H9 (cell line): ENCODE data around the gene MB21D2. TPM values are rescaled to one million over a fixed set of nuclear protein-coding genes. Genes with fewer than 3 reads are reported as not detected.

Experiments
- DNase-seq: peaks from one replicate; pipeline ENCODE4 v3.0.0-alpha.2; 2017
- H2AFZ ChIP-seq: one replicate; pipeline ENCODE4 v1.6.1; 2013; ENCODE audit warnings: mild to moderate bottlenecking, low read length, control low read depth, moderate library complexity
- H2AK5ac ChIP-seq: 2 replicates; pipeline ENCODE4 v1.6.1; 2013; ENCODE audit warnings: low read length, control low read depth, mixed read lengths; ENCODE audit not compliant: insufficient read length
- H2BK120ac ChIP-seq: one replicate; pipeline ENCODE4 v1.6.1; 2013; ENCODE audit warnings: low read depth, mild to moderate bottlenecking, low read length, control low read depth, inconsistent platforms; ENCODE audit not compliant: poor library complexity, severe bottlenecking
- H2BK12ac ChIP-seq: 2 replicates; pipeline ENCODE4 v1.6.1; 2013; ENCODE audit warnings: low read length, control low read depth, mixed read lengths, low read depth; ENCODE audit not compliant: insufficient read length
- H2BK15ac ChIP-seq: 2 replicates; pipeline ENCODE4 v1.6.1; 2013; ENCODE audit warnings: low read depth, low read length, control low read depth
- H2BK20ac ChIP-seq: one replicate; pipeline ENCODE4 v1.6.1; 2013; ENCODE audit warnings: low read depth, mild to moderate bottlenecking, low read length, control low read depth, inconsistent platforms; ENCODE audit not compliant: poor library complexity, severe bottlenecking
- H2BK5ac ChIP-seq: 2 replicates; pipeline ENCODE4 v1.6.1; 2013; ENCODE audit warnings: low read length, control low read depth, mixed read lengths; ENCODE audit not compliant: insufficient read length
- H3K14ac ChIP-seq: 2 replicates; pipeline ENCODE4 v1.6.1; 2013; ENCODE audit warnings: low read length, control low read depth; ENCODE audit not compliant: insufficient read depth
- H3K18ac ChIP-seq: 2 replicates; pipeline ENCODE4 v1.6.1; 2013; ENCODE audit warnings: low read depth, mild to moderate bottlenecking, mixed read lengths, low read length, control low read depth; ENCODE audit not compliant: insufficient read length
- H3K23ac ChIP-seq: 2 replicates; pipeline ENCODE4 v1.6.1; 2013; ENCODE audit warnings: low read length, control low read depth, mixed read lengths, low read depth; ENCODE audit not compliant: insufficient read length
- H3K23me2 ChIP-seq: 2 replicates; pipeline ENCODE4 v1.6.1; 2013; ENCODE audit warnings: low read depth, mild to moderate bottlenecking, mixed read lengths, low read length, control low read depth; ENCODE audit not compliant: insufficient read length, poor library complexity, severe bottlenecking
- H3K27ac ChIP-seq: 2 replicates; pipeline ENCODE4 v1.5.1; 2013; ENCODE audit warnings: low read length, control low read depth, mixed read lengths, low read depth; ENCODE audit not compliant: insufficient read length
- H3K27me3 ChIP-seq: 2 replicates; pipeline ENCODE4 v1.6.1; 2013; ENCODE audit warnings: low read length, control low read depth, inconsistent platforms; ENCODE audit not compliant: insufficient read depth
- H3K4ac ChIP-seq: 2 replicates; pipeline ENCODE4 v1.6.1; 2013; ENCODE audit warnings: low read depth, mild to moderate bottlenecking, control low read depth, inconsistent platforms, low read length, moderate library complexity
- H3K4me1 ChIP-seq: 2 replicates; pipeline ENCODE4 v1.6.1; 2013; ENCODE audit warnings: low read length, control low read depth, inconsistent platforms; ENCODE audit not compliant: insufficient read depth
- H3K4me2 ChIP-seq: 2 replicates; pipeline ENCODE4 v1.6.1; 2013; ENCODE audit warnings: low read length, control low read depth, mixed read lengths; ENCODE audit not compliant: insufficient read length, insufficient read depth
- H3K56ac ChIP-seq: 2 replicates; pipeline ENCODE4 v1.6.1; 2013; ENCODE audit warnings: low read depth, mild to moderate bottlenecking, mixed read lengths, low read length, control low read depth; ENCODE audit not compliant: insufficient read length
- H3K79me1 ChIP-seq: 2 replicates; pipeline ENCODE4 v1.6.1; 2013; ENCODE audit warnings: low read depth, mild to moderate bottlenecking, moderate library complexity, low read length, control low read depth, inconsistent platforms; ENCODE audit not compliant: insufficient read depth, poor library complexity, severe bottlenecking
- H3K79me2 ChIP-seq: 2 replicates; pipeline ENCODE4 v1.6.1; 2013; ENCODE audit warnings: low read length, control low read depth, inconsistent platforms; ENCODE audit not compliant: insufficient read depth
- H3K9ac ChIP-seq: 2 replicates; pipeline ENCODE4 v1.6.1; 2013; ENCODE audit warnings: low read length, control low read depth, mixed read lengths; ENCODE audit not compliant: insufficient read length; ENCODE audit errors: extremely low read depth
- H3K9me3 ChIP-seq: one replicate; pipeline ENCODE4 v1.6.1; 2013; ENCODE audit warnings: low read depth, low read length, inconsistent platforms; ENCODE audit not compliant: control insufficient read depth
- H3T11ph ChIP-seq: one replicate; pipeline ENCODE4 v1.6.1; 2013; ENCODE audit warnings: mild to moderate bottlenecking, low read length, control low read depth, inconsistent platforms
- H4K20me1 ChIP-seq: one replicate; pipeline ENCODE4 v1.6.1; 2013; ENCODE audit not compliant: control insufficient read depth, insufficient read length, insufficient read depth
- H4K5ac ChIP-seq: 2 replicates; pipeline ENCODE4 v1.6.1; 2013; ENCODE audit warnings: low read depth, mild to moderate bottlenecking, mixed read lengths, low read length, control low read depth; ENCODE audit not compliant: insufficient read length
- H4K8ac ChIP-seq: replicated peaks from 2 replicates; pipeline ENCODE4 v1.6.1; 2013; ENCODE audit warnings: low read length, control low read depth, mixed read lengths, low read depth; ENCODE audit not compliant: insufficient read length
- H4K91ac ChIP-seq: 2 replicates; pipeline ENCODE4 v1.6.1; 2013; ENCODE audit warnings: low read depth, mild to moderate bottlenecking, moderate library complexity, mixed read lengths, low read length, control low read depth; ENCODE audit not compliant: insufficient read length
- H3K27ac Mint-ChIP-seq, 3 experiments: 2 replicates in 2 of 3; 3 replicates in 1 of 3; pipeline ENCODE4 v1.8.0; 2020 to 2021; ENCODE audit warnings: mixed read lengths in 3 of 3, mild to moderate bottlenecking in 1 of 3, moderate library complexity in 1 of 3
- H3K27me3 Mint-ChIP-seq: 2 replicates; pipeline ENCODE4 v1.8.0; 2021; ENCODE audit warnings: low read depth, mild to moderate bottlenecking, moderate library complexity, mixed read lengths
- H3K36me3 Mint-ChIP-seq, 3 experiments: 2 replicates in 2 of 3; 3 replicates in 1 of 3; pipeline ENCODE4 v1.8.0; 2020 to 2021; ENCODE audit warnings: low read depth in 3 of 3, mixed read lengths in 3 of 3; ENCODE audit not compliant: insufficient read depth in 1 of 3
- H3K4me1 Mint-ChIP-seq, 2 experiments: 2 replicates each; pipeline ENCODE4 v1.8.0; 2020; ENCODE audit warnings: mixed read lengths in 2 of 2
- H3K4me3 Mint-ChIP-seq, 2 experiments: 2 replicates in 1 of 2; 3 replicates in 1 of 2; pipeline ENCODE4 v1.8.0; 2020 to 2021; ENCODE audit warnings: mild to moderate bottlenecking in 2 of 2, mixed read lengths in 2 of 2, moderate library complexity in 1 of 2
- H3K9me3 Mint-ChIP-seq, 2 experiments: 2 replicates in 1 of 2; 3 replicates in 1 of 2; pipeline ENCODE4 v1.8.0; 2020; ENCODE audit warnings: mild to moderate bottlenecking in 2 of 2, mixed read lengths in 2 of 2, moderate library complexity in 1 of 2
- CTCF ChIP-seq: fragments of 200-600 bp; sonication (generic); conservative IDR thresholded peaks from 3 replicates; pipeline ENCODE4 v1.8.0; 2021; ENCODE audit warnings: antibody characterized with exemption, mild to moderate bottlenecking
- WGBS: extraction: QIAGEN DNeasy Blood & Tissue Kit; methylation state at CpG from one replicate; pipeline ENCODE4 v1.1.7; 2013; ENCODE audit warnings: missing lambda C conversion rate, low lambda C conversion rate, mixed read lengths; ENCODE audit not compliant: insufficient read length; ENCODE audit errors: extremely low coverage; 5-methylcytosine and 5-hydroxymethylcytosine counted together
- total RNA-seq: library from RNA; stranded (reverse); gene quantifications from 2 replicates; pipeline ENCODE4 v1.2.1, GENCODE V29; 2021

Gene MB21D2
- total RNA-seq, 1 experiment from 2014 or later = 19.1 TPM

- Histone ChIP-seq H3K79me1 (no peaks in the 10 kb centered on the region), H3K79me2 (no peaks in the 10 kb centered on the region), H3K18ac (no peak overlapping the region), H3K27me3 (no peaks in the 10 kb centered on the region), H3K23ac (no peak overlapping the region), H4K20me1 (no peaks in the 10 kb centered on the region), H2BK12ac (no peak overlapping the region), H4K91ac (no peak overlapping the region), H3K4me2 (no peak overlapping the region), H3K14ac (no peak overlapping the region), H2AK5ac (no peak overlapping the region), H3K4ac (no peak overlapping the region), H3T11ph (no peak overlapping the region), H3K4me1 (no peaks in the 10 kb centered on the region), H3K9me3 (no peaks in the 10 kb centered on the region), H2BK5ac (no peak overlapping the region), H2BK20ac (no peak overlapping the region), H3K56ac (no peak overlapping the region), H3K9ac (no peak overlapping the region), H3K27ac (no peak overlapping the region), H2AFZ (no peak overlapping the region), H4K5ac (no peak overlapping the region), H4K8ac (no peak overlapping the region), H2BK120ac (no peak overlapping the region), H2BK15ac (no peak overlapping the region), H3K23me2 (no peaks in the 10 kb centered on the region)
- Mint-ChIP-seq H3K27ac (no peak overlapping the region), H3K27me3 (no peaks in the 10 kb centered on the region), H3K4me1 (no peaks in the 10 kb centered on the region), H3K9me3 (peaks cover 2 to 3% of the 10 kb centered on the region in 2 experiments; a peak in 2 of 5 replicates), H3K4me3 (no peak overlapping the region), H3K36me3 (no peaks in the 10 kb centered on the region)
- no CpG with 5 or more reads among the region's 6 CpGs for WGBS
- no peak for DNase-seq
- no peak for TF ChIP-seq CTCF
Measured at GRCh38 chr3:192957441-192958021, 39.9 kb upstream of the MB21D2 start.
